Skin epidermis (tissue), 12 donors: Measurements from ENCODE around the gene TBC1D7.
"Not testable (repeated sequence)": the region's sequence is repeated elsewhere in the genome, so short reads cannot be mapped to it uniquely, and the experiment has no call there.

Source experiments
- H3K27ac ChIP-seq, 21 experiments: fragments of 200-600 bp; sonication (generic) in 11 of 21; one replicate each; pipeline ENCODE4 v1.5.0; 2020; ENCODE audit warnings: mild to moderate bottlenecking in 3 of 21, inconsistent platforms in 2 of 21, moderate library complexity in 2 of 21
- H3K4me3 ChIP-seq, 7 experiments: fragments of 200-600 bp; sonication (generic) in 2 of 7; one replicate each; pipeline ENCODE4 v1.5.0; 2020; ENCODE audit warnings: inconsistent platforms in 2 of 7, mild to moderate bottlenecking in 2 of 7, moderate library complexity in 1 of 7

Gene TBC1D7

GRCh38 chr6:13328875-13329183 is 492 bp upstream of the TBC1D7 start:
- H3K4me3 ChIP-seq, result peak overlapping the region; percentile 59 to 83 (median 78)
- H3K27ac ChIP-seq, result peak overlapping the region in 20 of 21 experiments; percentile 85 to 98 (median 93)

DNA sequence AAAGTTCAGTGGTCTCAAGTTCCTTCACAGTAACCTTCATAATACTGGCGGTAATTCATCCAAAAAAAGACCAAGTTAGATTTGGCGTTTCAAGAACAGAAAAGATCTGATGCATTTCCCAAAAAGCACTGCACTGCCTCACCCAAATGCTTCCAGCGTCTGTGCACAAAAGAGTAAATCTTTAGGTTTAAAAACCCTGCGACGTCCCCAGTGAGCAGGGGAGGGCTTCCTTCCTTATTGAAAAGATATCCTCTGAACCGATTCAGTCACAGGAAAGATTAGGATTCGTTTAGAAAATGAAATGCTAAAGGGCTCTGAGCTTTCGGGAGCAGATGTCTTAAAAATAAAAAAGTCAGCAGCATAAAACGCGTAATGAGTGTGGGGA is 654 bp downstream of the TBC1D7 start:
- peak overlapping the region; percentile 59 to 83 (median 78) for H3K4me3 ChIP-seq
- H3K27ac ChIP-seq, result peak overlapping the region in 20 of 21 experiments; percentile 85 to 98 (median 93)

GRCh38 chr6:13326031-13326586 is 2.2 kb downstream of the TBC1D7 start:
- not testable (repeated sequence) for H3K27ac ChIP-seq, H3K4me3 ChIP-seq

DNA sequence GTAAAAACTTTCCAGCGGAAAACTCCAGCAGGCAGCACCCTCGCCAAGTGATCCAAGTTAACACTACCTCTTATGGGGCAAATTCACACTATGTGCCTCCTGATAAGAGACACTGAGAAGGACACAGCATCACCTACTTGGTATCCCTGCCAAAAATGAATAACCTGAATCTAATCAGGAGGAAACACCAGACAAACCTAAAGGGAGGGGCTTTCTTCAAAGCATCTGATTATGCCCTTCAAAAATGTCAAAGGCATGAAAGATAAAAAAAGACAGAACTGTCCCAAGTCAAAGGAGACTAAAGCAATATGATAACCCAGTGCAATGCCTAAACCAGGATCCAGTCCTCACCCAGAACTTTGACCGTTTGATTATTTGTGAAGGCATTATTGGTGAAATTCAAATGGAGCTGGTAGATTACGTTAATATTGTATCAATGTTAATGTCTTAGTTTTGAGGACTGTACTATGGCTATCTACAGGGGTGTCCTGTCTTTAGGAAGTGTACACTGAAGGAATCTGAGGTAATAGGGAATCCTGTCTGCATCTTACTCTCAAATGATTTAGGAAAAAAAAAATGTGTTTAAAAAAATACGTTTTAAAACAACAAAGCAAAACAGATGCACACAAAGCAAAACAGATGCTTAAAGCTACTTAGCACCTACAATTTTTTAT is 8.3 kb downstream of the TBC1D7 start:
- Histone ChIP-seq H3K4me3 (no peak overlapping the region), H3K27ac (no peak overlapping the region)

GRCh38 chr6:13318821-13319220 is 9.5 kb downstream of the TBC1D7 start:
- Histone ChIP-seq H3K4me3 (no peak overlapping the region), H3K27ac (no peak overlapping the region)

GRCh38 chr6:13315896-13316295 is 12.4 kb downstream of the TBC1D7 start:
- H3K27ac ChIP-seq, result no peak overlapping the region
- H3K4me3 ChIP-seq, result no peak overlapping the region

DNA sequence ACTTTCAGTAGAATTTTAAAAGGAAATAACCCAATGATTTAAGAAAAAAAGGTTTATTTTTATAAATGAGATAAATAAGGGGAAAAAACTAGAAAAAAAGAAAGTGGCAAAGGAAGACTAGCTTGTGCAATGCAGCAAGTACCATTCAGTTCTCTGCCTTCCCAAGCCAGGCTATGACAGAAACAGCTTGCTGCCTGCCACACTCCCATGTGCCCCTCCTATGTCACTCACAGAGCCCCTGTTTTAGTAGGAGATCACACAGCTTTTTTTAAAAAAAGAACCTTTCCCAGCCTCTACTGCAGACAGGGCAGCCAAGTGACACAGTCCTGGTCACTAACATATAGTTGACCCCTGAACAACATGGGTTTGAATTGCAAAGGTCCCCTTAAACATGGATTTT is 13.5 kb downstream of the TBC1D7 start:
- Histone ChIP-seq H3K4me3 (no peak overlapping the region), H3K27ac (no peak overlapping the region)

- Histone ChIP-seq H3K4me3 (no peak overlapping the region), H3K27ac (no peak overlapping the region)
These were observed 17.2 kb downstream of the TBC1D7 start for GRCh38 chr6:13311155-13311554.

GRCh38 chr6:13308332-13308731 is 20.0 kb downstream of the TBC1D7 start:
- H3K4me3 ChIP-seq, result no peak overlapping the region
- peak overlapping the region in 4 of 21 experiments; percentile 4 to 74 (median 29) for H3K27ac ChIP-seq

- Histone ChIP-seq H3K4me3 (no peak overlapping the region), H3K27ac (peak overlapping the region in 6 of 21 experiments; percentile 4 to 74 (median 32))
These were observed 20.8 kb downstream of the TBC1D7 start for GRCh38 chr6:13307508-13307995.

GRCh38 chr6:13305791-13306190 is 22.5 kb downstream of the TBC1D7 start:
- H3K27ac ChIP-seq, result no peak overlapping the region

GRCh38 chr6:13305288-13305687 is 23.0 kb downstream of the TBC1D7 start:
- Histone ChIP-seq H3K27ac (peak overlapping the region in 2 of 21 experiments; percentile 9 to 62), H3K4me3 (no peak overlapping the region)

More at GRCh38 chr6:13305791-13306190, 22.5 kb downstream of the TBC1D7 start:
- no peak overlapping the region for H3K4me3 ChIP-seq

DNA sequence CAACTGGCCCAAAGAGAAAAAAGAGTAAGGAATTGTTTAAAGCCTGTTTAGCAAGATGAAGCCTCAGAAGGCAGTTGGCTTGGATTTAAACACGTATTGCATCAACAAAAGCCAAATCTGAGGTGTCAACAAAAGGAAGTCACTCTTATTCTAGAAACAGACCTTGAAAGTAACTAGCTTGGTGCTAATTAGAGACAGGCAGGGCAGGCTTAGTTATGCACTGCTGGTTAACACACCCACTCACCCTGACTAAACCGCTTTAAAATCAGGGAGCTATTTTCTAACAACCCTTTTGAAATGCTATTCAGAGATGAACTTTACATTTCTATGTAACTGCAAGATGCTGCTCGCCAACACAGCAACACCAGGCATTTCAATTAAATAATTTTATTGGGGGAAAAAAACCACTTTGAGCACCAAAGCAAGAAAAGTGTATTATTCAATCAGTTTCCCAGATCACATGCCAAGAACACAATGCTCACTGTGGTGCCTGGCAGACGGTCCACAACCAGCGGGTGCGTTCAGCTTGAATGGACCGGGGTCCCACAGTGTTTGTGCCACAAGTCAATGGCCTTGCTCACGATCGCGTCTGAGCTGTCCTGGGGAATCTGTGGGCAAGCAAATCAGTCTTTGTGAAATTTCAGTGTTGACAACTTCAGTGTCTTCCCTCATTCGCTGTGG is 23.6 kb downstream of the TBC1D7 start:
- Histone ChIP-seq H3K27ac (peak overlapping the region in 11 of 21 experiments; percentile 9 to 85 (median 38)), H3K4me3 (no peak overlapping the region)

- Histone ChIP-seq H3K4me3 (no peak overlapping the region), H3K27ac (peak overlapping the region in 17 of 21 experiments; percentile 23 to 86 (median 45))
These were observed 24.2 kb downstream of the TBC1D7 start for GRCh38 chr6:13304101-13304500.

DNA sequence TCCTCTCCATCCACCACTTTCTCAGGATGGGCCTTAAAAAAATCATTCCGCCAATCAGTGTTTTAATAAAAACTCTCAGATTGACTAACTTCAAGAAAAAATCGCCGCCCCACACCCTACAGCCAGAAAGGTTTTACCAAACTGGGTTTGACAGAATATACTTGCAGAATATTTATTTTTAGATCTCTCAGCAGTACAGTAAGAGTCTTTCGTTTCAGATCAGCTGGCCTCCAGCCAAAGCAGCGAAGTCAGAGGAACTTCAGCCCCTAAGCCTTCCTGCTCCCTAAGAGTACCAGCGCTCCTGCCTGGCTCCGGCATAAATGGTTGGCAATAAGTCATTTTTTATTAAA is 24.7 kb downstream of the TBC1D7 start:
- Histone ChIP-seq H3K27ac (peak overlapping the region in 16 of 21 experiments; percentile 11 to 86 (median 64)), H3K4me3 (no peak overlapping the region)

DNA sequence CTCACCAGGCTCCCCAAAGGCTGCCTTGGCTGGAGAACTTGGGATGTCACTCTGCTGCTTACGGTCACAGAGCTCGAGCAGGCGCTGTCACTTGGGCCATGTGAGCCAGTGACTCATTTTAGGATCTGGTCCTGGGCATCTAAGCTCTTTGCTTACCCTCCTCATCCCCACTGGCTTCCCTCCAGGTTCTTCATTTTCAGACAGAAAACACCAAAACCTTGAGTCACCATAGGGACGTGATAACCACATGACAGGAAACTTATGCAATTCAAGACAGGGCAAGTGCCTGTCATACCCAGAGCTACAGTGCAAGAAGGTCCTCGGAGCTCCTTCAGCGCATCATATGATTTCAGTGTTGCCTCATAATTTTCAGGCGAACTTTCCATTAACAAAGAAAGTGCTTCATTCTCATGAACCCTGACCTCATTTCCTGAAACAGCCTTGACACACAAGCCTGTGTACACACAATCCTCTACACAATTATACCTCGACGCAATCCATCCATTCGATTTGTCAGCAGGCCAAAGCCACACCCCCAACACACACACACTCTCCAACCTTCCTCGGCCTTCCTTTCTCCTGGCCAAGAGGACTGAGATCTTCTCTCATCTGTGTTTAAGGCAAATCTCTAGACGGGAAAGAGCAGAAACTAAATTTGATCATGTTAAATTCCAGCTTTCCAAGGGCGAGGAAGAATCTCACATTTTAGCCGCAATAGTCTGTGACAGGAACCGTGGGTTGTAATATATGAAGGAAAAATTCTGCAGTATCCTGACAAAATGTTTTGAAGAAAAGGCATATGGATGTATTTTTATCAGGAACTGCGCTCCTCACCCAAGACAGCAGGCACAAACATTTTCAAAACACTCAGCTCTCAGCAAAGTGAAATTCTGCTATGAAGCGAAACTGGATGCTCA is 25.3 kb downstream of the TBC1D7 start:
- Histone ChIP-seq H3K27ac (peak overlapping the region in 20 of 21 experiments; percentile 11 to 86 (median 62)), H3K4me3 (no peak overlapping the region)

DNA sequence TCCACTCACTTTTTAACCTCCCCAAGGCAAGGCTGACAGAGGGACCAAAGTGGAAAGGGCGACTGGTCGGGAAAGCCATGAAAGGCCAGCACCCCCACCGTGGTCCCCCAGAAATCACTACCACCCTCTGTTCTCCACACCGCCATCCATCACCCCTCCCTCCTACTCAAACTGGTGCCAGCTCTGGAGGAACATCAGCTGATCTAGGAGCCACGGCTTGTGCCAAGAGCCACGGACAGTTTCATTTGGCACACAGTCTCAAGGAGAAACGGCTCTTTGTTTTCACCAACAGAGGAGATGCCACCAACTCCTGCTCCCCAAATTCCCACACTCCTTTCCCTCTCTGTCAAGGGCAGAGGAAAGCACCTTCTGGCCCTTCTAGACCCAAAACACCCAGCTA is 26.0 kb downstream of the TBC1D7 start:
- Histone ChIP-seq H3K4me3 (no peak overlapping the region), H3K27ac (peak overlapping the region in 20 of 21 experiments; percentile 7 to 86 (median 62))

- H3K27ac ChIP-seq, result peak overlapping the region in 2 of 21 experiments; percentile 1 to 51
These were observed 27.4 kb downstream of the TBC1D7 start for GRCh38 chr6:13300643-13301590.

DNA sequence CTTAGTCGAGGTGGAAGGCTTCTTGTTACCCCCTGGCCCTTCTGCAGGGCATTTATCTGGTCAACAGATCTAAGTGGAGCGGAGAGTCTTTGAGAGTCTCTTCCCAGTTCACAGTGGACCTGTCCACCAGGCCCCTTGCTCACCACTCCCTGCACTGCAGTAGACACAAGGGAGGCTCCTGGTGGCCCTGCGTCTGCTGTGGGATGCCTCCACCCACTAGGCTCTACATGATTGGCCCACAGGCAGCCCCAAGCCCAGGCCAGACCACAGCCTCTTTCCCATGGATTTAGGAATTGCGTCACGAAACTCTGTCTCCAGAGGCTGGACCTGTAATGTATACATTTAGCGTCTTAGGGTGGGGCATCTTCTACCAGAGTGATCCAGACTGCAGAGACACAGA is 28.4 kb downstream of the TBC1D7 start:
- no peak overlapping the region for H3K27ac ChIP-seq
- no peak overlapping the region for H3K4me3 ChIP-seq

More at GRCh38 chr6:13300643-13301590, 27.4 kb downstream of the TBC1D7 start:
- H3K4me3 ChIP-seq, result no peak overlapping the region
